ENCODE data around the gene PLCB2. TPM values are rescaled to one million over a fixed set of nuclear protein-coding genes. Genes with fewer than 3 reads are reported as not detected.

PLCB2 gene
- total and polyA plus RNA-seq, 2 experiments from 2014 or later = 9.5 to 13.8 TPM

GRCh38 chr15:40303576-40303975 is 4.2 kb downstream of the PLCB2 start:
- peaks cover 21% of the 10 kb centered on the region for H3K4me1 ChIP-seq (ENCODE audit: insufficient read depth)
- H3F3A ChIP-seq (replicated peaks; ENCODE audit: low read depth) = no peaks in the 10 kb centered on the region
- peaks cover 29% of the 10 kb centered on the region for H3K4me1 Mint-ChIP-seq
- TF ChIP-seq NANOG (IDR thresholded peaks at IDR 0.05; ENCODE audit: borderline replicate concordance) (no peak), JUNB (IDR thresholded peaks at IDR 0.05; ENCODE audit: unreplicated experiment) (no peak), STAT1 (IDR thresholded peaks at IDR 0.05; ENCODE audit: unreplicated experiment) (no peak)
- TF ChIP-seq, protein P1, sequence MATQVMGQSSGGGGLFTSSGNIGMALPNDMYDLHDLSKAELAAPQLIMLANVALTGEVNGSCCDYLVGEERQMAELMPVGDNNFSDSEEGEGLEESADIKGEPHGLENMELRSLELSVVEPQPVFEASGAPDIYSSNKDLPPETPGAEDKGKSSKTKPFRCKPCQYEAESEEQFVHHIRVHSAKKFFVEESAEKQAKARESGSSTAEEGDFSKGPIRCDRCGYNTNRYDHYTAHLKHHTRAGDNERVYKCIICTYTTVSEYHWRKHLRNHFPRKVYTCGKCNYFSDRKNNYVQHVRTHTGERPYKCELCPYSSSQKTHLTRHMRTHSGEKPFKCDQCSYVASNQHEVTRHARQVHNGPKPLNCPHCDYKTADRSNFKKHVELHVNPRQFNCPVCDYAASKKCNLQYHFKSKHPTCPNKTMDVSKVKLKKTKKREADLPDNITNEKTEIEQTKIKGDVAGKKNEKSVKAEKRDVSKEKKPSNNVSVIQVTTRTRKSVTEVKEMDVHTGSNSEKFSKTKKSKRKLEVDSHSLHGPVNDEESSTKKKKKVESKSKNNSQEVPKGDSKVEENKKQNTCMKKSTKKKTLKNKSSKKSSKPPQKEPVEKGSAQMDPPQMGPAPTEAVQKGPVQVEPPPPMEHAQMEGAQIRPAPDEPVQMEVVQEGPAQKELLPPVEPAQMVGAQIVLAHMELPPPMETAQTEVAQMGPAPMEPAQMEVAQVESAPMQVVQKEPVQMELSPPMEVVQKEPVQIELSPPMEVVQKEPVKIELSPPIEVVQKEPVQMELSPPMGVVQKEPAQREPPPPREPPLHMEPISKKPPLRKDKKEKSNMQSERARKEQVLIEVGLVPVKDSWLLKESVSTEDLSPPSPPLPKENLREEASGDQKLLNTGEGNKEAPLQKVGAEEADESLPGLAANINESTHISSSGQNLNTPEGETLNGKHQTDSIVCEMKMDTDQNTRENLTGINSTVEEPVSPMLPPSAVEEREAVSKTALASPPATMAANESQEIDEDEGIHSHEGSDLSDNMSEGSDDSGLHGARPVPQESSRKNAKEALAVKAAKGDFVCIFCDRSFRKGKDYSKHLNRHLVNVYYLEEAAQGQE (IDR thresholded peaks at IDR 0.05; ENCODE audit: unreplicated experiment) = no peak
- H3K9me2 ChIP-seq (ENCODE audit: insufficient read depth) = no peaks in the 10 kb centered on the region
- H3K27ac ChIP-seq (ENCODE audit: low read depth) = no peak overlapping the region
- H3K79me2 ChIP-seq (replicated peaks; ENCODE audit: insufficient read depth) = no peaks in the 10 kb centered on the region
- H3K36me3 Mint-ChIP-seq (ENCODE audit: low read depth) = peaks cover 12% of the 10 kb centered on the region
- no peak overlapping the region for H3K4me2 ChIP-seq
- no peaks in the 10 kb centered on the region for H4K20me1 ChIP-seq (replicated peaks; ENCODE audit: insufficient read depth)
- ATAC-seq (no peak), DNase-seq (ENCODE audit: low spot score) (no peak)
- no peak overlapping the region for H2AFZ ChIP-seq
- H3K27me3 ChIP-seq (ENCODE audit: insufficient read depth) = no peaks in the 10 kb centered on the region
- no peaks in the 10 kb centered on the region for H3K36me3 ChIP-seq (ENCODE audit: insufficient read depth)
- H3K27ac Mint-ChIP-seq = no peak overlapping the region
- no peak overlapping the region for H3K4me3 ChIP-seq
- H3K27me3 Mint-ChIP-seq (ENCODE audit: insufficient read depth, low read depth, poor library complexity) = peaks cover 35% of the 10 kb centered on the region
- H3K4me3 Mint-ChIP-seq = no peak overlapping the region
- peaks cover 15% of the 10 kb centered on the region for H3K9me3 Mint-ChIP-seq

DNA sequence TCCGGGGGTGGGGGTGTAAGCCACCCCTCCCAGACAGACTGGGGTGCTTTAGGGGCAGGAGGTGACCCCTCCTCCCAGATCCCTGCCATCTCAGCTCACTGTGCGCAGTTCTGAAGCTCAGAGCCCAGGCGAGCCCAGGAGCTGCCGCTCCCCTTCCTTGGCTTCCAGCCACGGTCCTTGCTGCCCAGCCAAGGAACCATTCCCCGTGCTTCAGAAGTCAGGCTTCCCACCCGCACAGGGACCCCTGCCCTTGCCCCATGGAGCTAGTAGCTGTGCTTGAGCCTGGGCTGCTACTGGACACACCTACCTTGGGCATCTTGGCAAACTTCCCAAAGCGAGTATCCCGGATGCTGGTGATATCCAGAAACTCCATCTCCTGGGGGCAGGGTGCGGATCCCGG is 4.8 kb downstream of the PLCB2 start:
- DNase-seq (ENCODE audit: low spot score) (no peak), ATAC-seq (no peak)
- H3K27me3 Mint-ChIP-seq (ENCODE audit: insufficient read depth, low read depth, poor library complexity) = peaks cover 35% of the 10 kb centered on the region
- H3K4me1 Mint-ChIP-seq = peaks cover 28% of the 10 kb centered on the region
- H4K20me1 ChIP-seq (replicated peaks; ENCODE audit: insufficient read depth) = no peaks in the 10 kb centered on the region
- no peak overlapping the region for H3K4me3 ChIP-seq
- TF ChIP-seq CREB1 (CRISPR knock-in tag; IDR thresholded peaks at IDR 0.05; ENCODE audit: low read depth) (no peak), ZNF114 (CRISPR knock-in tag; IDR thresholded peaks at IDR 0.05) (no peak), JUNB (IDR thresholded peaks at IDR 0.05; ENCODE audit: unreplicated experiment) (no peak), ZNF331 (CRISPR knock-in tag; IDR thresholded peaks at IDR 0.05; ENCODE audit: low read depth) (no peak), POLR2AphosphoS5 (IDR thresholded peaks at IDR 0.05; ENCODE audit: low read depth) (no peak)
- TF ChIP-seq, protein P2, sequence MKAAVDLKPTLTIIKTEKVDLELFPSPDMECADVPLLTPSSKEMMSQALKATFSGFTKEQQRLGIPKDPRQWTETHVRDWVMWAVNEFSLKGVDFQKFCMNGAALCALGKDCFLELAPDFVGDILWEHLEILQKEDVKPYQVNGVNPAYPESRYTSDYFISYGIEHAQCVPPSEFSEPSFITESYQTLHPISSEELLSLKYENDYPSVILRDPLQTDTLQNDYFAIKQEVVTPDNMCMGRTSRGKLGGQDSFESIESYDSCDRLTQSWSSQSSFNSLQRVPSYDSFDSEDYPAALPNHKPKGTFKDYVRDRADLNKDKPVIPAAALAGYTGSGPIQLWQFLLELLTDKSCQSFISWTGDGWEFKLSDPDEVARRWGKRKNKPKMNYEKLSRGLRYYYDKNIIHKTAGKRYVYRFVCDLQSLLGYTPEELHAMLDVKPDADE (IDR thresholded peaks at IDR 0.05) = no peak
- TF ChIP-seq, protein P3, sequence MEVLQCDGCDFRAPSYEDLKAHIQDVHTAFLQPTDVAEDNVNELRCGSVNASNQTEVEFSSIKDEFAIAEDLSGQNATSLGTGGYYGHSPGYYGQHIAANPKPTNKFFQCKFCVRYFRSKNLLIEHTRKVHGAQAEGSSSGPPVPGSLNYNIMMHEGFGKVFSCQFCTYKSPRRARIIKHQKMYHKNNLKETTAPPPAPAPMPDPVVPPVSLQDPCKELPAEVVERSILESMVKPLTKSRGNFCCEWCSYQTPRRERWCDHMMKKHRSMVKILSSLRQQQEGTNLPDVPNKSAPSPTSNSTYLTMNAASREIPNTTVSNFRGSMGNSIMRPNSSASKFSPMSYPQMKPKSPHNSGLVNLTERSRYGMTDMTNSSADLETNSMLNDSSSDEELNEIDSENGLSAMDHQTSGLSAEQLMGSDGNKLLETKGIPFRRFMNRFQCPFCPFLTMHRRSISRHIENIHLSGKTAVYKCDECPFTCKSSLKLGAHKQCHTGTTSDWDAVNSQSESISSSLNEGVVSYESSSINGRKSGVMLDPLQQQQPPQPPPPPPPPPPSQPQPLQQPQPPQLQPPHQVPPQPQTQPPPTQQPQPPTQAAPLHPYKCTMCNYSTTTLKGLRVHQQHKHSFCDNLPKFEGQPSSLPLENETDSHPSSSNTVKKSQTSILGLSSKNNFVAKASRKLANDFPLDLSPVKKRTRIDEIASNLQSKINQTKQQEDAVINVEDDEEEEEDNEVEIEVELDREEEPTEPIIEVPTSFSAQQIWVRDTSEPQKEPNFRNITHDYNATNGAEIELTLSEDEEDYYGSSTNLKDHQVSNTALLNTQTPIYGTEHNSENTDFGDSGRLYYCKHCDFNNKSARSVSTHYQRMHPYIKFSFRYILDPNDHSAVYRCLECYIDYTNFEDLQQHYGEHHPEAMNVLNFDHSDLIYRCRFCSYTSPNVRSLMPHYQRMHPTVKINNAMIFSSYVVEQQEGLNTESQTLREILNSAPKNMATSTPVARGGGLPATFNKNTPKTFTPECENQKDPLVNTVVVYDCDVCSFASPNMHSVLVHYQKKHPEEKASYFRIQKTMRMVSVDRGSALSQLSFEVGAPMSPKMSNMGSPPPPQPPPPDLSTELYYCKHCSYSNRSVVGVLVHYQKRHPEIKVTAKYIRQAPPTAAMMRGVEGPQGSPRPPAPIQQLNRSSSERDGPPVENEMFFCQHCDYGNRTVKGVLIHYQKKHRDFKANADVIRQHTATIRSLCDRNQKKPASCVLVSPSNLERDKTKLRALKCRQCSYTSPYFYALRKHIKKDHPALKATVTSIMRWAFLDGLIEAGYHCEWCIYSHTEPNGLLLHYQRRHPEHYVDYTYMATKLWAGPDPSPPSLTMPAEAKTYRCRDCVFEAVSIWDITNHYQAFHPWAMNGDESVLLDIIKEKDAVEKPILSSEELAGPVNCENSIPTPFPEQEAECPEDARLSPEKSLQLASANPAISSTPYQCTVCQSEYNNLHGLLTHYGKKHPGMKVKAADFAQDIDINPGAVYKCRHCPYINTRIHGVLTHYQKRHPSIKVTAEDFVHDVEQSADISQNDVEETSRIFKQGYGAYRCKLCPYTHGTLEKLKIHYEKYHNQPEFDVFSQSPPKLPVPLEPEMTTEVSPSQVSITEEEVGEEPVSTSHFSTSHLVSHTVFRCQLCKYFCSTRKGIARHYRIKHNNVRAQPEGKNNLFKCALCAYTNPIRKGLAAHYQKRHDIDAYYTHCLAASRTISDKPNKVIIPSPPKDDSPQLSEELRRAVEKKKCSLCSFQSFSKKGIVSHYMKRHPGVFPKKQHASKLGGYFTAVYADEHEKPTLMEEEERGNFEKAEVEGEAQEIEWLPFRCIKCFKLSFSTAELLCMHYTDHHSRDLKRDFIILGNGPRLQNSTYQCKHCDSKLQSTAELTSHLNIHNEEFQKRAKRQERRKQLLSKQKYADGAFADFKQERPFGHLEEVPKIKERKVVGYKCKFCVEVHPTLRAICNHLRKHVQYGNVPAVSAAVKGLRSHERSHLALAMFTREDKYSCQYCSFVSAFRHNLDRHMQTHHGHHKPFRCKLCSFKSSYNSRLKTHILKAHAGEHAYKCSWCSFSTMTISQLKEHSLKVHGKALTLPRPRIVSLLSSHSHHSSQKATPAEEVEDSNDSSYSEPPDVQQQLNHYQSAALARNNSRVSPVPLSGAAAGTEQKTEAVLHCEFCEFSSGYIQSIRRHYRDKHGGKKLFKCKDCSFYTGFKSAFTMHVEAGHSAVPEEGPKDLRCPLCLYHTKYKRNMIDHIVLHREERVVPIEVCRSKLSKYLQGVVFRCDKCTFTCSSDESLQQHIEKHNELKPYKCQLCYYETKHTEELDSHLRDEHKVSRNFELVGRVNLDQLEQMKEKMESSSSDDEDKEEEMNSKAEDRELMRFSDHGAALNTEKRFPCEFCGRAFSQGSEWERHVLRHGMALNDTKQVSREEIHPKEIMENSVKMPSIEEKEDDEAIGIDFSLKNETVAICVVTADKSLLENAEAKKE (CRISPR knock-in tag; IDR thresholded peaks at IDR 0.05) = no peak
- H3K4me1 ChIP-seq (ENCODE audit: insufficient read depth) = peaks cover 18% of the 10 kb centered on the region
- H3K9me3 Mint-ChIP-seq = peaks cover 15% of the 10 kb centered on the region
- H3K27ac ChIP-seq (ENCODE audit: low read depth) = no peak overlapping the region
- no peak overlapping the region for H2AFZ ChIP-seq
- peaks cover 12% of the 10 kb centered on the region for H3K36me3 Mint-ChIP-seq (ENCODE audit: low read depth)
- no peaks in the 10 kb centered on the region for H3K9me2 ChIP-seq (ENCODE audit: insufficient read depth)
- H3K36me3 ChIP-seq (ENCODE audit: insufficient read depth) = no peaks in the 10 kb centered on the region
- H3K79me2 ChIP-seq (replicated peaks; ENCODE audit: insufficient read depth) = no peaks in the 10 kb centered on the region
- no peak overlapping the region for H3K4me3 Mint-ChIP-seq
- H3K4me2 ChIP-seq = no peak overlapping the region
- no peaks in the 10 kb centered on the region for H3F3A ChIP-seq (replicated peaks; ENCODE audit: low read depth)
- H3K27me3 ChIP-seq (ENCODE audit: insufficient read depth) = no peaks in the 10 kb centered on the region
- no peak overlapping the region for H3K27ac Mint-ChIP-seq

Data from GM23338 (cell line).